RWPE1 (cell line): Measurements from ENCODE around the gene KCNIP3.

ENCODE experiments used
- CTCF ChIA-PET: fragments of 350-600 bp; sonication (Branson Sonifier 250); formaldehyde crosslinking; extraction: SDS; loops from one replicate; lab custom pipeline; 2021; lab: Yijun Ruan, JAX
- POLR2A ChIA-PET: fragments of 400-600 bp; formaldehyde crosslinking; extraction: SDS; loops from one replicate; lab custom pipeline; 2020; ENCODE audit warnings: antibody characterized with exemption; ENCODE audit not compliant: low non-redundant PET; lab: Yijun Ruan, JAX
- DNase-seq: peaks from one replicate; pipeline ENCODE4 v3.0.0; 2012; ENCODE audit warnings: low spot score
- H3K27ac ChIP-seq: fragments of 450-650 bp; 2 replicates; pipeline ENCODE4 v1.5.1; 2017
- TF ChIP-seq, protein P1 (sequence below): fragments of 450-650 bp; conservative IDR thresholded peaks from 2 replicates; pipeline ENCODE4 v1.5.1; 2017; ENCODE audit warnings: low read depth, mild to moderate bottlenecking

KCNIP3 gene

DNA sequence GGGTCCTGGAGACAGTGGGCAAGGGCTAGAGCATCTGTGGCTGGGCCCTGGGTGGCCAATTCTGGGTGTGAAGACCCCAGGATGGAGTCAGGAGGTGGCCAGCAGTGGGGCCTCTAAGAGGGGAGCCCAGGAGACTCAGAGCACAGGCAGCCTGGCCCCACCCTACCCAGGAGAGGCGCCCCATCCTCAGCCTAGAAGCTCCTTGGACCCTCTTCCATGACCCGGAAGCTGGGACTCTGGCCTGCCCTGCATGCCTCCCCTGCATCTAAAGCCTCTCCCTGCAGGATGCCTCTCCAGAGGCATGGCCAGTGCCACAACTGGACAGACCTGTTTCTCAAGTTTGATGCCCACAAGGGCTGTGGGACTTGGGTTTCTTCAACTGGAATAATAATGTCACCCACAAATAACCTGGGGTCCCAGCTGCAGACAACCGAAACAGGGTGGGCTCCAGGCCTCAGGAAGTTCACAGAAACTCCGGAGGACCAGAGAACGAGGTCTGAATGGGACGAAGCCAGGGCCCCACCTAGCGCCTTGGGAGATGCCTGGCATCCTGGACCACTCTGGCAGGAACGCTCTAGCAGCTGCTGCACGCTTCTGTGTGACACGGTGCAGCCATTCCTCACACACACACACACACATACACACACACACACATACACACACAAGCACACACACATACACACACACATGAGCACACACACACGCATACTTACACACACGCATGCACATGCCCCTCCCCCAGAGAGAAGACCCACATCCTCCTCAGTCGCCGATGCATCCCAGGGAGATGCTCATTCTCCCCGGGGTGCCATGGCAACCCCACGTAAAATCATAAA, 16.4 kb downstream of the KCNIP3 start:
- ChIA-PET CTCF (interaction anchor here (1.8 to 5.0 kb wide), 3 partner anchors 32 to 82 kb away, joined by 4 to 62 read pairs (median 17); no protein-coding TSS in a partner anchor), POLR2A (no interaction called here)

GRCh38 chr2:95314598-95314963, 17.4 kb downstream of the KCNIP3 start:
- DNase-seq: no peak
- H3K27ac ChIP-seq: no peak overlapping the region
- POLR2A ChIA-PET: interaction anchor here (0.7 kb wide), 1 partner anchor 83 kb away, joined by 3 read pairs; no protein-coding TSS in a partner anchor
- CTCF ChIA-PET: interaction anchor here (0.6 to 5.0 kb wide), 5 partner anchors 31 to 959 kb away, joined by 3 to 62 read pairs (median 3); no protein-coding TSS in a partner anchor
- TF ChIP-seq, protein P1, sequence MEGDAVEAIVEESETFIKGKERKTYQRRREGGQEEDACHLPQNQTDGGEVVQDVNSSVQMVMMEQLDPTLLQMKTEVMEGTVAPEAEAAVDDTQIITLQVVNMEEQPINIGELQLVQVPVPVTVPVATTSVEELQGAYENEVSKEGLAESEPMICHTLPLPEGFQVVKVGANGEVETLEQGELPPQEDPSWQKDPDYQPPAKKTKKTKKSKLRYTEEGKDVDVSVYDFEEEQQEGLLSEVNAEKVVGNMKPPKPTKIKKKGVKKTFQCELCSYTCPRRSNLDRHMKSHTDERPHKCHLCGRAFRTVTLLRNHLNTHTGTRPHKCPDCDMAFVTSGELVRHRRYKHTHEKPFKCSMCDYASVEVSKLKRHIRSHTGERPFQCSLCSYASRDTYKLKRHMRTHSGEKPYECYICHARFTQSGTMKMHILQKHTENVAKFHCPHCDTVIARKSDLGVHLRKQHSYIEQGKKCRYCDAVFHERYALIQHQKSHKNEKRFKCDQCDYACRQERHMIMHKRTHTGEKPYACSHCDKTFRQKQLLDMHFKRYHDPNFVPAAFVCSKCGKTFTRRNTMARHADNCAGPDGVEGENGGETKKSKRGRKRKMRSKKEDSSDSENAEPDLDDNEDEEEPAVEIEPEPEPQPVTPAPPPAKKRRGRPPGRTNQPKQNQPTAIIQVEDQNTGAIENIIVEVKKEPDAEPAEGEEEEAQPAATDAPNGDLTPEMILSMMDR: no peak

More for the DNA sequence above, 16.4 kb downstream of the KCNIP3 start:
- DNase-seq: no peak
- H3K27ac ChIP-seq: no peak overlapping the region
- TF ChIP-seq, protein P1: no peak

- CTCF ChIA-PET: interaction anchor here (0.6 to 5.0 kb wide), 7 partner anchors 30 to 121 kb away, joined by 3 to 62 read pairs (median 3); no protein-coding TSS in a partner anchor
- POLR2A ChIA-PET: interaction anchor here (0.7 kb wide), 1 partner anchor 84 kb away, joined by 3 read pairs; no protein-coding TSS in a partner anchor
- TF ChIP-seq, protein P1: peak; percentile 53
- DNase-seq: peak; percentile 76
- peak overlapping the region; percentile 57 for H3K27ac ChIP-seq
Observed at GRCh38 chr2:95314964-95315611, 17.9 kb downstream of the KCNIP3 start.

DNA sequence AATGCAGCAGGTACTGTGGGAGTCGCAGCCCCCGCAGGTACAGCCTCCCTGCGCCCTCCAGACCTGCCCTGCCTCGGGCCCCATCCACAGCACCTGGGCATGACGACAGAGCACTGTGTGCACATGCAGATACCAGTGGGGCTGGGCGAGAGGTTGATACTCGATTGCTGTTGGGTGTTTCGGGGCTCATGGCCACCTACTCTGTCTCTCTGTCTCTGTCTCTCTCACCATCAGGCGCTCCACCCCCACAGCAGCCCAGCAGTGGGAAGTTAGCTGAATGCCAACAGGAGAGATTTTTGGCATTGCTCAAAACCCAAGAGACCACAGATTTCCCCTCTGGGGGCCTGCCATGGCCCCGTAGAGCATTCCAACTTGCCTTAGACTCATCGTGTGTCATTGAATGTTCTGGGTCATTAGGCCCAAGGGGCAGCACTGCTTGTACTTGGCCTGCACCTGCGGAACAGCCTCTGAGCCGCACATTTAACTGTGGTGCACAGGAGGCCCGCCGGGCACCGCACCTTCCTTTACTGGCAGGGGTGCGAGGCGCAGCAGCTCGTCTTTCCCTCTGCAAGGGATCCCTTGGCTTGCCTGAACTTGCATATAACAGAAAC, 18.8 kb downstream of the KCNIP3 start:
- TF ChIP-seq, protein P1: no peak
- peak; percentile 84 for DNase-seq
- POLR2A ChIA-PET: no interaction called here
- CTCF ChIA-PET: interaction anchor here (0.7 to 5.0 kb wide), 5 partner anchors 30 to 90 kb away, joined by 3 to 62 read pairs (median 5); no protein-coding TSS in a partner anchor
- peak overlapping the region; percentile 57 for H3K27ac ChIP-seq

GRCh38 chr2:95316466-95317122, 19.4 kb downstream of the KCNIP3 start:
- TF ChIP-seq, protein P1: no peak
- H3K27ac ChIP-seq: peak overlapping the region; percentile 57
- POLR2A ChIA-PET: no interaction called here
- CTCF ChIA-PET: interaction anchor here (0.6 to 5.0 kb wide), 4 partner anchors 28 to 85 kb away, joined by 3 to 62 read pairs (median 3); no protein-coding TSS in a partner anchor
- no peak for DNase-seq
